GM23248 (cell line): Measurements from ENCODE around the gene ZNF326. TPM values are rescaled to one million over a fixed set of nuclear protein-coding genes. Genes with fewer than 3 reads are reported as not detected.

ENCODE experiments used
- DNase-seq: peaks from one replicate; pipeline ENCODE4 v3.0.0-alpha.2; 2015
- H2AFZ ChIP-seq: fragments of 200-600 bp; sonication (generic); 2 replicates; pipeline ENCODE4 v1.6.1; 2016; ENCODE audit warnings: antibody characterized with exemption
- H3F3A ChIP-seq: fragments of 200-600 bp; sonication (generic); 2 replicates; pipeline ENCODE4 v1.6.1; 2016; ENCODE audit warnings: mild to moderate bottlenecking, antibody characterized with exemption, mixed run types; ENCODE audit not compliant: insufficient read depth
- H3K27ac ChIP-seq: fragments of 200-600 bp; sonication (generic); 2 replicates; pipeline ENCODE4 v1.5.1; 2016; ENCODE audit warnings: mild to moderate bottlenecking
- H3K27me3 ChIP-seq: fragments of 200-600 bp; sonication (generic); replicated peaks from 2 replicates; pipeline ENCODE4 v1.6.1; 2016; ENCODE audit warnings: mild to moderate bottlenecking; ENCODE audit not compliant: insufficient read depth
- H3K36me3 ChIP-seq: fragments of 200-600 bp; sonication (generic); 2 replicates; pipeline ENCODE4 v1.6.1; 2016; ENCODE audit warnings: low read depth, mild to moderate bottlenecking
- H3K4me1 ChIP-seq: fragments of 200-600 bp; sonication (generic); 2 replicates; pipeline ENCODE4 v1.6.1; 2016; ENCODE audit warnings: mild to moderate bottlenecking; ENCODE audit not compliant: insufficient read depth
- H3K4me2 ChIP-seq: fragments of 200-600 bp; sonication (generic); one replicate; pipeline ENCODE4 v1.6.1; 2016; ENCODE audit warnings: mild to moderate bottlenecking; ENCODE audit not compliant: unreplicated experiment
- H3K4me3 ChIP-seq: fragments of 200-600 bp; sonication (generic); 2 replicates; pipeline ENCODE4 v1.5.1; 2016; ENCODE audit warnings: mild to moderate bottlenecking
- H3K79me2 ChIP-seq: fragments of 200-600 bp; sonication (generic); 2 replicates; pipeline ENCODE4 v1.6.1; 2016; ENCODE audit warnings: mild to moderate bottlenecking; ENCODE audit not compliant: insufficient read depth
- H3K9ac ChIP-seq: fragments of 200-600 bp; sonication (generic); 2 replicates; pipeline ENCODE4 v1.6.1; 2016; ENCODE audit warnings: mild to moderate bottlenecking
- H3K9me2 ChIP-seq: fragments of 200-600 bp; sonication (generic); 2 replicates; pipeline ENCODE4 v1.6.1; 2016; ENCODE audit warnings: mixed run types, mild to moderate bottlenecking, moderate library complexity; ENCODE audit not compliant: insufficient read depth
- H3K9me3 ChIP-seq: fragments of 200-600 bp; sonication (generic); one replicate; pipeline ENCODE4 v1.6.1; 2017; ENCODE audit warnings: low read depth
- H4K20me1 ChIP-seq: fragments of 200-600 bp; sonication (generic); 2 replicates; pipeline ENCODE4 v1.6.0; 2016; ENCODE audit not compliant: insufficient read depth
- EZH2 ChIP-seq: fragments of 200-600 bp; sonication (generic); IDR thresholded peaks from 2 replicates; pipeline ENCODE4 v1.6.1; 2018; ENCODE audit warnings: antibody characterized with exemption, mild to moderate bottlenecking; ENCODE audit not compliant: insufficient read depth, poor library complexity, severe bottlenecking
- EZH2phosphoT487 ChIP-seq: fragments of 200-600 bp; sonication (generic); IDR thresholded peaks from 2 replicates; pipeline ENCODE4 v1.6.1; 2018; ENCODE audit warnings: antibody characterized with exemption, moderate library complexity, mild to moderate bottlenecking, low read depth; ENCODE audit not compliant: insufficient read depth
- WGBS, 2 experiments: methylation state at CpG; one replicate each; pipeline ENCODE4 v1.1.6; 2015 to 2017; ENCODE audit warnings: low lambda C conversion rate in 2 of 2, low coverage in 1 of 2; ENCODE audit errors: missing lambda C conversion rate in 2 of 2; 5-methylcytosine and 5-hydroxymethylcytosine counted together
- in situ Hi-C: fragments of 300-500 bp; cut with MboI; formaldehyde crosslinking; loops from 2 replicates; pipeline ENCODE4 v1.15.0; 2020
- polyA plus RNA-seq: library from polyadenylated mRNA; unstranded; fragments of >200 nt; fragmentation: Nextera tagmentation; extraction: Ambion mirVana; gene quantifications from 2 replicates; pipeline ENCODE4 v1.2.1, GENCODE V29; 2016
- total RNA-seq: library from RNA; depleted of rRNA; stranded (reverse); fragments of >200 nt; shearing (Covaris generic); gene quantifications from 2 replicates; pipeline ENCODE4 v1.2.3, GENCODE V29; 2014

ZNF326 gene
- total and polyA plus RNA-seq, 2 experiments from 2014 or later, result 5.2 to 17.7 TPM

- no peak overlapping the region for H2AFZ ChIP-seq
- peaks cover 48% of the 10 kb centered on the region for H3K36me3 ChIP-seq
- peaks cover 71% of the 10 kb centered on the region for H3K79me2 ChIP-seq
- in situ Hi-C loops, result no loop called here
- H3K9me3 ChIP-seq, result no peaks in the 10 kb centered on the region
- no peaks in the 10 kb centered on the region for H3K9me2 ChIP-seq
- H3K27ac ChIP-seq, result no peak overlapping the region
- 95 to 100% methylated on average over 2 of the region's 2 CpGs for WGBS, 2 experiments
- H3K4me3 ChIP-seq, result no peak overlapping the region
- TF ChIP-seq EZH2, result no peak
- TF ChIP-seq EZH2phosphoT487, result no peak
- 0 out of 2 replicates have a peak, but pooled peaks cover 5% of the 10 kb centered on the region for H4K20me1 ChIP-seq
- DNase-seq, result no peak
- no peaks in the 10 kb centered on the region for H3K27me3 ChIP-seq
- no peak overlapping the region for H3K4me2 ChIP-seq
- H3K9ac ChIP-seq, result no peak overlapping the region
- H3K4me1 ChIP-seq, result no peaks in the 10 kb centered on the region
- H3F3A ChIP-seq, result no peaks in the 10 kb centered on the region
Observed at GRCh38 chr1:90007979-90008404, 13.1 kb downstream of the ZNF326 start.

- TF ChIP-seq EZH2 (no peak), EZH2phosphoT487 (no peak)
- Histone ChIP-seq H3K27ac (no peak overlapping the region), H3K9me3 (no peaks in the 10 kb centered on the region), H3K27me3 (no peaks in the 10 kb centered on the region), H2AFZ (no peak overlapping the region), H3K4me3 (no peak overlapping the region), H3K79me2 (peaks cover 35% of the 10 kb centered on the region), H3K4me1 (no peaks in the 10 kb centered on the region), H3K4me2 (no peak overlapping the region), H4K20me1 (no peaks in the 10 kb centered on the region), H3F3A (no peaks in the 10 kb centered on the region), H3K9me2 (no peaks in the 10 kb centered on the region), H3K9ac (no peak overlapping the region), H3K36me3 (peaks cover 64% of the 10 kb centered on the region)
- DNase-seq, result no peak
- 97 to 100% methylated on average over 2 of the region's 2 CpGs for WGBS, 2 experiments
- in situ Hi-C loops, result no loop called here
Observed at GRCh38 chr1:90012300-90012699, 17.4 kb downstream of the ZNF326 start.

DNA sequence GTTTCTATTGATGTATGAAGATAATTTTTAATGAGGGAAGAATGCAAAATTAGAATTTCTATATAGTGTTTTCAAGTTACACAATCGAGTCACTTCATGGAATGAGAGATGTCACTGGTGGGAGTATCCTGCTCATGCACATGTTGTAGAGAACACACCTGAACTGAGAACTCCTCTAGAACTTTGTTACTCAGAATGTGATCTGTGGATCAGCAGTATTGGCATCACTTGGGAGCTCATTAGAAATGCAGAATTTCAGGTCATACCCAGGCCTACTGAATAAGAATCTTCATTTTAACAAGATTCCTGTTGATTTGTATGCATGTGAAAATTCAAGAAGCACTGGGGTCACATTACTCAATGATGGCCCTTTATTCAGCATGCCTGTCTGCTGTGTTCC, 28.8 kb downstream of the ZNF326 start:
- DNase-seq, result no peak
- H3K4me2 ChIP-seq, result no peak overlapping the region
- H3F3A ChIP-seq, result no peaks in the 10 kb centered on the region
- TF ChIP-seq EZH2phosphoT487, result no peak
- TF ChIP-seq EZH2, result no peak
- in situ Hi-C loops, result no loop called here
- no peaks in the 10 kb centered on the region for H3K9me3 ChIP-seq
- 95 to 100% methylated on average over 1 of the region's 1 CpG for WGBS, 2 experiments
- peaks cover 84% of the 10 kb centered on the region for H3K36me3 ChIP-seq
- H3K27me3 ChIP-seq, result no peaks in the 10 kb centered on the region
- H4K20me1 ChIP-seq, result no peaks in the 10 kb centered on the region
- H3K79me2 ChIP-seq, result no peaks in the 10 kb centered on the region
- H3K27ac ChIP-seq, result no peak overlapping the region
- no peaks in the 10 kb centered on the region for H3K9me2 ChIP-seq
- H3K4me1 ChIP-seq, result no peaks in the 10 kb centered on the region
- no peak overlapping the region for H2AFZ ChIP-seq
- no peak overlapping the region for H3K9ac ChIP-seq
- H3K4me3 ChIP-seq, result no peak overlapping the region

DNA sequence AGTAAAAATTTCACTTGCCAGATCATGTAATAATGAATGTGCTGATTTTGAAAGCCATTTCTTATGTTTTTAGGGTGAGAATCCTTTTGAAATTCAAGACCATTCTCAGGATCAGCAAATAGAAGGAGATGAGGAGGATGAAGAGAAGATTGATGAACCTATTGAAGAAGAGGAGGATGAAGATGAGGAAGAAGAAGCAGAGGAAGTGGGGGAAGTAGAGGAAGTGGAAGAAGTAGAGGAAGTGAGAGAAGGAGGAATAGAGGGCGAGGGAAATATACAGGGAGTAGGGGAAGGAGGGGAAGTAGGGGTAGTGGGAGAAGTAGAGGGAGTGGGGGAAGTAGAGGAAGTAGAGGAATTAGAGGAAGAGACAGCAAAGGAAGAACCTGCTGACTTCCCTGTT, 32.4 kb downstream of the ZNF326 start:
- Histone ChIP-seq H3K4me1 (no peaks in the 10 kb centered on the region), H3K9me2 (no peaks in the 10 kb centered on the region), H3F3A (no peaks in the 10 kb centered on the region), H3K27me3 (no peaks in the 10 kb centered on the region), H3K79me2 (no peaks in the 10 kb centered on the region), H3K9ac (no peak overlapping the region), H4K20me1 (no peaks in the 10 kb centered on the region), H3K9me3 (no peaks in the 10 kb centered on the region), H3K27ac (no peak overlapping the region), H3K4me3 (no peak overlapping the region), H2AFZ (no peak overlapping the region), H3K4me2 (no peak overlapping the region), H3K36me3 (peaks cover 77% of the 10 kb centered on the region)
- WGBS, 2 experiments, result 100% methylated on average over 1 of the region's 1 CpG; no CpG with 5 or more reads in 1 of the 2 experiments
- no peak for TF ChIP-seq EZH2
- no peak for TF ChIP-seq EZH2phosphoT487
- no peak for DNase-seq
- in situ Hi-C loops, result no loop called here

GRCh38 chr1:90039652-90040051, 44.7 kb downstream of the ZNF326 start:
- H3K4me2 ChIP-seq, result no peak overlapping the region
- no peaks in the 10 kb centered on the region for H3K27me3 ChIP-seq
- 92 to 97% methylated on average over 3 of the region's 3 CpGs for WGBS, 2 experiments
- H3K9me3 ChIP-seq, result no peaks in the 10 kb centered on the region
- no peaks in the 10 kb centered on the region for H4K20me1 ChIP-seq
- no peak overlapping the region for H3K27ac ChIP-seq
- H3K36me3 ChIP-seq, result no peaks in the 10 kb centered on the region
- no peak overlapping the region for H3K4me3 ChIP-seq
- TF ChIP-seq EZH2phosphoT487, result no peak
- no peak for TF ChIP-seq EZH2
- H3K79me2 ChIP-seq, result no peaks in the 10 kb centered on the region
- H2AFZ ChIP-seq, result no peak overlapping the region
- H3K9me2 ChIP-seq, result no peaks in the 10 kb centered on the region
- no peaks in the 10 kb centered on the region for H3K4me1 ChIP-seq
- peaks cover 4% of the 10 kb centered on the region; the same call in 1 of the 2 replicates for H3F3A ChIP-seq
- in situ Hi-C loops, result no loop called here
- DNase-seq, result no peak
- no peak overlapping the region for H3K9ac ChIP-seq
